Muscle of leg (tissue), 11 donors: ENCODE measurements around the gene ARHGEF39. TPM values are rescaled to one million over a fixed set of nuclear protein-coding genes. Genes with fewer than 3 reads are reported as not detected.
A peak's percentile ranks its signal among the peaks of the same experiment; 100 is the strongest.
"Not testable (repeated sequence)": the region's sequence is repeated elsewhere in the genome, so short reads cannot be mapped to it uniquely, and the experiment has no call there.

Experiments
- DNase-seq: peaks from one replicate; pipeline ENCODE4 v3.0.0; 2013
- H3K27ac ChIP-seq: one replicate; pipeline ENCODE4 v1.5.1; 2013; ENCODE audit warnings: mild to moderate bottlenecking, low read length, control low read depth
- H3K27me3 ChIP-seq: one replicate; pipeline ENCODE4 v1.6.1; 2013; ENCODE audit warnings: low read length; ENCODE audit not compliant: control insufficient read depth, insufficient read depth
- H3K36me3 ChIP-seq: one replicate; pipeline ENCODE4 v1.6.1; 2013; ENCODE audit warnings: low read length; ENCODE audit not compliant: control insufficient read depth, insufficient read depth
- H3K4me1 ChIP-seq: one replicate; pipeline ENCODE4 v1.6.1; 2013; ENCODE audit warnings: low read length; ENCODE audit not compliant: control insufficient read depth, insufficient read depth
- H3K4me3 ChIP-seq: one replicate; pipeline ENCODE4 v1.5.1; 2013; ENCODE audit warnings: low read length, control low read depth
- H3K9me3 ChIP-seq: replicated peaks from 2 replicates; pipeline ENCODE4 v1.6.1; 2013; ENCODE audit warnings: low read depth, low read length; ENCODE audit not compliant: control insufficient read depth
- WGBS: methylation state at CpG from one replicate; pipeline ENCODE4 v1.1.5; 2013; ENCODE audit warnings: missing lambda C conversion rate; ENCODE audit not compliant: insufficient coverage; 5-methylcytosine and 5-hydroxymethylcytosine counted together
- polyA plus RNA-seq, 8 donors: library from polyadenylated mRNA; unstranded; fragments of 120-200 nt; gene quantifications; one replicate each; pipeline versions ENCODE4 v1.2.1 to v1.2.3, GENCODE V29; 2013; ENCODE audit warnings: inconsistent platforms in 1 of 8, low replicate concordance in 1 of 8; ENCODE audit not compliant: insufficient read length in 8 of 8, insufficient read depth in 1 of 8
- total RNA-seq: library from RNA; stranded (reverse); fragments of 120-200 nt; gene quantifications from one replicate; pipeline ENCODE4 v1.2.4, GENCODE V29; 2013

ARHGEF39 gene
- total and polyA plus RNA-seq, 9 donors = 1.4 to 7.7 (median 5.5) TPM

DNA sequence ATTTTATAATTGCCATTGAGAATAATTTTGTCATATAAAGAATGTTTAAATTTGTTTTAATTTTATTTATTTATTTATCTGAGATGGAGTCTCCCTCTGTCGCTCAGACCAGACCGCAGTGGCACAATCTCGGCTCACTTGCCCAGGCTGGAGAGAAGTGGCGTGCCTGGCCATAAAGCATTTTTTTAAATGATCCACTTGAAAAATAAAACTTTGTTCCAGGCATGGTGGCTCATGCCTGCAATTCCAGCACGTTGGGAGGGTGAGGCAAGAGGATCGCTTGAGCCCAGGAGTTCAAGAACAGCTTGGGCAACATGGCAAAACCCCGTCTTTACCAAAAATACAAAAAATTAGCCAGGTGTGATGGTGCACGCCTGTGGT lies 12.2 kb downstream of the ARHGEF39 start:
- no peak overlapping the region for H3K27ac ChIP-seq
- 79% methylated on average over 2 of the region's 8 CpGs for WGBS

GRCh38 chr9:35651956-35652828 lies 12.8 kb downstream of the ARHGEF39 start:
- Histone ChIP-seq H3K36me3 (no peaks in the 10 kb centered on the region), H3K4me3 (no peak overlapping the region), H3K27me3 (no peaks in the 10 kb centered on the region), H3K4me1 (peaks cover 28% of the 10 kb centered on the region), H3K27ac (no peak overlapping the region), H3K9me3 (no peaks in the 10 kb centered on the region)
- WGBS = 86% methylated on average over 4 of the region's 7 CpGs
- no peak for DNase-seq

More for the DNA sequence above, 12.2 kb downstream of the ARHGEF39 start:
- no peaks in the 10 kb centered on the region for H3K27me3 ChIP-seq
- no peak overlapping the region for H3K4me3 ChIP-seq
- H3K4me1 ChIP-seq = peaks cover 29% of the 10 kb centered on the region
- H3K36me3 ChIP-seq = no peaks in the 10 kb centered on the region
- H3K9me3 ChIP-seq = no peaks in the 10 kb centered on the region
- no peak for DNase-seq

DNA sequence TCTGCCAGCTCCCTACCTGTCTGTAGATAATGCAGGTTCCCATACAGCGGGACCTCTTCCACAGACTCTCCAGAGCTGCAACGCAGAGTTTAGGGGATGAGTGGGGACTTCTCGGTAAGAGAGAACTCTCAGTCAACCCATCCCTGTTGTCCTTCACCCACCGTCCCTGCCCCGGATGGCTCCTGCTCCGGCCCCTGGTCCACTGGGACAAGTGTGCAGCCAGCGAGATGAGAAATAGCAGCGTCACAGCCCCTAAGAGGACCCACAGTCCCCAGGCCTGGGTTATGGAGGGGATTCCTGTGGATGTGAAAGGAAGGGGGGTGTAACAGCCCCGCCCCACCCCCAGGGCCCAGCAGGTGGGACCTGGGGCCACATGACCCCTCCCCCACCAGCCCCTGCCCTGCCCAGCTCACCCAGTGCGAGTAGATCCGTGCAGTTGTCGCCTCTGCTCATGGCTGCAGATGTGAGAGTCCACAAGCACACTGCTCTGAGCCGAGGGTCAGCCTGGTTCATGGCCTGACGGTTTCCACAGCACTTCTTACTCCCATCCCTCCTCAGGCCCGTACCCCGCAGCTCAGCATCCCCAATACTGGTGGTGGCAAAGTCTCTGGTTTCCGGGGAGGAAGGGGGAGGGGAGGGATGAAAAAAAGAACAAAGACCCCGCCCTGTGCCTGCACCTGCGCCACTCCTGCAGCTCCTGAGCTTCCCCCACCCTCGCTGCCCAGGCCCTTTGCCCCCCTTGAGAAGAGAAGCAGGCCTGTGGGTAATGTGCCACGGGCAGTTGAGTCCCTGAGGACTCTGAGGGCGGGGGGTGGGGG lies 14.4 kb downstream of the ARHGEF39 start, which contains the start of gene SIT1:
TSS of gene SIT1 (minus strand) at position 591 of the 818 bp plus-strand sequence. CDS start at position 513, 78 bp downstream.
- H3K4me3 ChIP-seq = no peak within 1 kb of the TSS

DNA sequence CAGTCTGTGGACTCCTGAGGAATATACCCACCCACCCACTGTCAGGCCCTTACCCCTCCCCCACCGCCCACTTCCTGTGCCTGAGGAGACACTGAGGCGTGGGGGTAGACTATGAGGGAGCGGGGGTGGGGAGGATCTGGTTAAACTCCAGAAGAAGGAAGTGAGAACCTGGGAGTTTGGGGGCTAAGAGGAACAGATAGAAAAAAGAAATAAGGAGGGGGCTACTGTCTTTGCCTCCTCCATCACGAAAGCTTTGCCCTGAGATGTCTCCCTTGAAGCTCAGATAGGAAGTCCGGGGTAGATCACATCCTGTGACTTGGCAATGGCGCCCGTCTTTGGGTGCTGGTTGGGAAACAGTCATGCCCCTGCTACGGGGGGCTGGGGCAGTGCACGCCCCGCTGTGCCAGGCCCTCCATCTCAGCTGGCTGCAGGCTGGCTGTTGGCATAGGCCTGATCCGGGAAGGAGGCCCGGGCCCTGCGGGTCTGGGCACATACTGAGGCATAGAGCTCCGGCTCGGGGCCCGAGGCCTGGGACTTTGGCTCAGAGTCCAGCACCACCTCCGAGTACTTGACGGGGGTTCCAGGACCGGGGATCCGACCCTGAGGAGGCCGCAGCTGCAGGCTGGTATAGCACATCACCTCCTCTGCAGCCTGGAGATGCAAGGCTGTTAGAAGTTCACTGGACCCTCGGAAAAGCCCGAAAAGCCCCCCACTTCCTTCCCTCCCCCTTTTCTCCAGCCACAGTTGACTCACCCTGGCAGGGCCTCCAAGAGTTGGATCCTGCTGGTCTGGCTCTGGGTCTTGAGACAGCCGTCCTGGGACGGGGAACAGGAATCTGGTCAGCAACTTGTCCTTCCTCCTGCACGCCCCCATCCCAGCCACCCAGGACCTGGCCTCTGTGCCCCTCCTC lies 15.3 kb downstream of the ARHGEF39 start:
- Histone ChIP-seq H3K36me3 (no peaks in the 10 kb centered on the region), H3K27me3 (no peaks in the 10 kb centered on the region), H3K9me3 (no peaks in the 10 kb centered on the region), H3K4me1 (peaks cover 33% of the 10 kb centered on the region), H3K27ac (no peak overlapping the region), H3K4me3 (no peak overlapping the region)
- 49% methylated on average over 22 of the region's 26 CpGs for WGBS
- peak; percentile 59 for DNase-seq

More for the DNA sequence above, 14.4 kb downstream of the ARHGEF39 start, which contains the start of gene SIT1:
- no peaks in the 10 kb centered on the region for H3K9me3 ChIP-seq
- DNase-seq = no peak
- no peak within 1 kb of the TSS for H3K27ac ChIP-seq
- H3K4me1 ChIP-seq = peaks cover 32% of the 10 kb centered on the region
- 23% methylated on average over 4 of the region's 22 CpGs for WGBS
- H3K27me3 ChIP-seq = no peaks in the 10 kb centered on the region
- no peaks in the 10 kb centered on the region for H3K36me3 ChIP-seq

- 0% methylated on average over 49 of the region's 58 CpGs for WGBS
Observed at GRCh38 chr9:35646533-35647265, 18.3 kb downstream of the ARHGEF39 start.

DNA sequence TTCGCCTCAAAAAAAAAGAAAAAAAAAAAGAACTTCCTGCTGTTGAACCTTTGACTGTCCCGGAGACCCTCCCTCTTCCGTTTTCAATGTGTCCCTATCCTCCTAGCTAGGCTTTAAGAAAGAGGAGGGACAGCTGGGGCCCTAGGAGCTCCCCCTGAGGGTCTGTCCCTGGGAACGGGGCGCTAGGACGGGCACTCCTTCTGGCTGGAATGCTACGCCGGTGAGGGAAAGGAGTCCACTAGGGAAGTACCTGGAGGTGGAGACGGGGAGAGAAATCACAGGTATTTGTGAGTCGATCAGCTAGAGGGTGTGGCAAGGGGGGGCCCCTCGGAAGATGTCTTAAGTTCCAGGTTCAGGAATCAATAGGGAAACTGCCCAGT lies 18.9 kb downstream of the ARHGEF39 start:
- no peaks in the 10 kb centered on the region for H3K9me3 ChIP-seq
- WGBS = 0% methylated on average over 9 of the region's 11 CpGs
- peak overlapping the region; percentile 94 for H3K27ac ChIP-seq
- no peaks in the 10 kb centered on the region for H3K27me3 ChIP-seq
- peak; percentile 82 for DNase-seq
- no peaks in the 10 kb centered on the region for H3K36me3 ChIP-seq
- peak overlapping the region; percentile 55 for H3K4me3 ChIP-seq
- H3K4me1 ChIP-seq = peaks cover 33% of the 10 kb centered on the region

More at GRCh38 chr9:35646533-35647265, 18.3 kb downstream of the ARHGEF39 start:
- Histone ChIP-seq H3K36me3 (no peaks in the 10 kb centered on the region), H3K4me3 (peak overlapping the region; percentile 55), H3K4me1 (peaks cover 33% of the 10 kb centered on the region), H3K27me3 (no peaks in the 10 kb centered on the region), H3K27ac (peak overlapping the region; percentile 94), H3K9me3 (no peaks in the 10 kb centered on the region)
- DNase-seq = peak; percentile 97

- not testable (repeated sequence) for H3K36me3 ChIP-seq, H3K9me3 ChIP-seq, H3K27me3 ChIP-seq, DNase-seq
- 11% methylated on average over 6 of the region's 10 CpGs for WGBS
- peak overlapping the region; percentile 94 for H3K27ac ChIP-seq
- H3K4me1 ChIP-seq = peaks cover 30% of the 10 kb centered on the region
- peak overlapping the region; percentile 55 for H3K4me3 ChIP-seq
Observed at GRCh38 chr9:35645736-35646135, 19.3 kb downstream of the ARHGEF39 start.

- no peaks in the 10 kb centered on the region for H3K9me3 ChIP-seq
- no peak for DNase-seq
- H3K27me3 ChIP-seq = no peaks in the 10 kb centered on the region
- no peak overlapping the region for H3K27ac ChIP-seq
- no peaks in the 10 kb centered on the region for H3K36me3 ChIP-seq
- H3K4me1 ChIP-seq = peaks cover 12% of the 10 kb centered on the region
- no peak overlapping the region for H3K4me3 ChIP-seq
- WGBS = 88% methylated on average over 12 of the region's 12 CpGs
Observed at GRCh38 chr9:35643046-35643445, 21.9 kb downstream of the ARHGEF39 start.

GRCh38 chr9:35641478-35641877 lies 23.5 kb downstream of the ARHGEF39 start:
- H3K27me3 ChIP-seq, H3K27ac ChIP-seq, DNase-seq, H3K9me3 ChIP-seq, H3K36me3 ChIP-seq, H3K4me3 ChIP-seq, H3K4me1 ChIP-seq: not testable (repeated sequence)
- WGBS = no CpG with 5 or more reads among the region's 3 CpGs
